Measurements from ENCODE around the gene KIF1A. TPM values are rescaled to one million over a fixed set of nuclear protein-coding genes. Genes with fewer than 3 reads are reported as not detected.

The KIF1A gene
- total and polyA plus RNA-seq, 10 of the 15 experiments (the other 5 are each of a cell fraction or from before 2014, with no cell fraction given) = 0.04 to 0.95 (median 0.06) TPM; not detected in 5

- Histone ChIP-seq H4K20me1 (ENCODE audit: control insufficient read depth, insufficient read depth) (no peaks in the 10 kb centered on the region), H3K27me3 (replicated peaks in 1 of 2; ENCODE audit: control insufficient read depth in 2 of 2, insufficient read depth in 2 of 2, low read length in 1 of 2) (peaks cover 0 to 4% of the 10 kb centered on the region in 2 experiments; a peak in 3 of 4 replicates), H3K27ac (ENCODE audit: control insufficient read depth, insufficient read depth) (no peak overlapping the region), H3K9ac (ENCODE audit: control insufficient read depth, insufficient read depth, low read length) (no peak overlapping the region), H3K79me2 (ENCODE audit: control insufficient read depth, insufficient read depth, low read length) (no peaks in the 10 kb centered on the region), H2AFZ (ENCODE audit: control insufficient read depth, low read depth, low read length) (no peak overlapping the region), H3K4me2 (ENCODE audit: control insufficient read depth, insufficient read depth) (no peak overlapping the region), H3K4me3 (no peak overlapping the region), H3K4me1 (ENCODE audit: control insufficient read depth, insufficient read depth, low read length) (no peaks in the 10 kb centered on the region), H3K9me3 (replicated peaks; ENCODE audit: control insufficient read depth, insufficient read depth, low read length) (peaks cover 5% of the 10 kb centered on the region; the same call in 1 of the 3 replicates), H3K36me3 (ENCODE audit: control insufficient read depth in 2 of 2, insufficient read depth in 2 of 2, low read length in 1 of 2) (no peaks in the 10 kb centered on the region)
- FAIRE-seq (no peak), DNase-seq (ENCODE audit: low read depth, low spot score) (no peak), ATAC-seq (no peak)
- 53% methylated on average over 11 of the region's 11 CpGs for WGBS (ENCODE audit: insufficient coverage, insufficient replicate concordance, low lambda C conversion rate, missing lambda C conversion rate)
- no TSS peak for BruUV-seq (replicated peaks)
- in situ Hi-C loops (cut with MboI) = no loop called here
- intact Hi-C loops (cut with micrococcal nuclease; ENCODE audit: unreplicated experiment) = no loop called here
- ChIA-PET RAD21 (ENCODE audit: unreplicated experiment) (no interaction called here), SMC1A (ENCODE audit: uncharacterized antibody, unreplicated experiment) (no interaction called here), POLR2A (no interaction called here), CTCF (no interaction called here)
- TF ChIP-seq TCF3 (IDR thresholded peaks at IDR 0.05; ENCODE audit: borderline replicate concordance, insufficient read depth, low read depth, low read length) (no peak), E2F8 (IDR thresholded peaks at IDR 0.05; ENCODE audit: low read depth, partially characterized antibody) (no peak), BCLAF1 (IDR thresholded peaks at IDR 0.05) (no peak), TCF12 (IDR thresholded peaks at IDR 0.05; ENCODE audit: low read depth, low read length) (no peak), CEBPZ (IDR thresholded peaks at IDR 0.05; ENCODE audit: low read depth, low read length) (no peak), POLR2AphosphoS5 (IDR thresholded peaks at IDR 0.05; ENCODE audit: low read length) (no peak), ZNF622 (IDR thresholded peaks at IDR 0.05) (no peak), CEBPB (IDR thresholded peaks at IDR 0.05; ENCODE audit: borderline replicate concordance in 1 of 2, low read depth in 2 of 2, low read length in 2 of 2) (no peak), IRF3 (IDR thresholded peaks at IDR 0.05) (no peak), MEF2A (IDR thresholded peaks at IDR 0.05; ENCODE audit: insufficient read depth, low read depth, low read length) (no peak), SREBF2 (IDR thresholded peaks at IDR 0.05; ENCODE audit: low read length) (no peak), SPI1 (IDR thresholded peaks at IDR 0.05; ENCODE audit: borderline replicate concordance, insufficient read depth, low read depth, low read length) (no peak), ZNF384 (IDR thresholded peaks at IDR 0.05; ENCODE audit: borderline replicate concordance, low read depth, low read length) (no peak)
Observed at GRCh38 chr2:240814946-240815760, 4.9 kb downstream of the KIF1A start.
